T follicular helper cell (primary cell): Measurements from ENCODE around the gene MEGF9.

Experiments used
- DNase-seq: peaks from one replicate; pipeline ENCODE4 v3.0.0-alpha.2; 2020; ENCODE audit warnings: low read depth

MEGF9 gene

GRCh38 chr9:120702075-120702474, 12.2 kb downstream of the MEGF9 start:
- no peak for DNase-seq

GRCh38 chr9:120701248-120701647, 13.0 kb downstream of the MEGF9 start:
- DNase-seq = no peak

GRCh38 chr9:120698766-120699165, 15.5 kb downstream of the MEGF9 start:
- DNase-seq = no peak

GRCh38 chr9:120697448-120697847, 16.8 kb downstream of the MEGF9 start:
- DNase-seq = no peak

GRCh38 chr9:120696551-120697230, 17.6 kb downstream of the MEGF9 start:
- DNase-seq = no peak

GRCh38 chr9:120694559-120694958, 19.7 kb downstream of the MEGF9 start:
- no peak for DNase-seq

GRCh38 chr9:120693700-120694008, 20.6 kb downstream of the MEGF9 start:
- no peak for DNase-seq

- DNase-seq = no peak
These were observed 21.2 kb downstream of the MEGF9 start for GRCh38 chr9:120692901-120693699.

GRCh38 chr9:120690372-120690771, 23.9 kb downstream of the MEGF9 start:
- no peak for DNase-seq

- no peak for DNase-seq
These were observed 24.4 kb downstream of the MEGF9 start for GRCh38 chr9:120689860-120690259.

- DNase-seq = no peak
These were observed 25.5 kb downstream of the MEGF9 start for GRCh38 chr9:120688758-120689157.

GRCh38 chr9:120683150-120683549, 31.1 kb downstream of the MEGF9 start:
- no peak for DNase-seq

- no peak for DNase-seq
These were observed 33.1 kb downstream of the MEGF9 start for GRCh38 chr9:120681121-120681520.

- DNase-seq = no peak
These were observed 33.7 kb downstream of the MEGF9 start for GRCh38 chr9:120680579-120680978.

GRCh38 chr9:120680161-120680560, 34.1 kb downstream of the MEGF9 start:
- DNase-seq = no peak

GRCh38 chr9:120677965-120678364, 36.3 kb downstream of the MEGF9 start:
- no peak for DNase-seq

- no peak for DNase-seq
These were observed 37.4 kb downstream of the MEGF9 start for GRCh38 chr9:120676767-120677402.

GRCh38 chr9:120668399-120668798, 45.9 kb downstream of the MEGF9 start:
- DNase-seq = no peak

GRCh38 chr9:120663950-120664349, 50.3 kb downstream of the MEGF9 start:
- DNase-seq = no peak

GRCh38 chr9:120663380-120663779, 50.9 kb downstream of the MEGF9 start:
- DNase-seq = no peak

- DNase-seq = no peak
These were observed 51.8 kb downstream of the MEGF9 start for GRCh38 chr9:120662513-120662912.

- no peak for DNase-seq
These were observed 54.6 kb downstream of the MEGF9 start for GRCh38 chr9:120659676-120660075.

GRCh38 chr9:120659209-120659608, 55.1 kb downstream of the MEGF9 start:
- no peak for DNase-seq
